IPS-11a (cell line): ENCODE measurements around the gene MREG.

ENCODE experiments used
- H3K4me3 ChIP-seq: one replicate; pipeline ENCODE4 v1.5.1; 2013; ENCODE audit warnings: low read depth, low read length, control low read depth

Gene MREG

DNA sequence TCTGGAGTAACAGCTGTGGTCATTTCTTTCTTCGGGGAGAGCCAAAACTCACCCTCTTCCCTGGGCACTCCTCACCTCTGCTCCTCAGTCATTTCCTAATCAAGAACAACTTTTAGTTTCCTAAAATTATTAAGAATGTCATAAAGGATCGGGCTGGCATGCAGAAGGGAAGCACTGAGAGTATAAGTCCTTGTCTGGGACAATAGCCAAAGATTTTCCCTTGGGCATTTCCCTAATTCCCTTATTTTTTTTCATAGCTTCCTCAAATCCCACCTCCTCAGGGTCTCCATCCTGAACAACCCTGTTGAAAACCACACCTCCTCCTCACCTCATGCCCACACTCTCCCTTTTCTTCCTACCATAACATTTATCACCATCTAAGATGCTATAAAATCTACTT lies 115.0 kb downstream of the MREG start:
- H3K4me3 ChIP-seq: no peak overlapping the region

DNA sequence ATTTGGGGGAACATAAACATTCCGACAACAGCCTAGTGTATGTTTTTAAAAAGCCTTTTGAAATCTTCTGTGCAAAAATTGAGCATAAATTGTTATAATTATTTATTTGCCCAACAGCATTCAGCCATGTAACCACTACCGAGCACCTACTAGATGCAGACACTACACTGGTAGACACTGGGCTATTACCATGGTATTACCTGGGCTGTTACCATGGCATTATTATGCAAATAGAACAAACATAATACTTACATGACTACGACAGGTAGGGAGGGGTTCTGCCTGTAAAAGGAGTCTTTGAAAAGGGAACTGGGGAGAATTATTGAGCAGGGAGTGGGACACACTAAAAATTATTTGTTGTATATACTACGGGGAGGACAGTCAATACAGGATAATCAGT lies 116.4 kb downstream of the MREG start:
- H3K4me3 ChIP-seq: no peak overlapping the region

GRCh38 chr2:215895330-215895729 lies 118.0 kb downstream of the MREG start:
- H3K4me3 ChIP-seq: no peak overlapping the region
